Astrocyte (in vitro differentiated cells and primary cell): ENCODE measurements around the gene PPM1H.

Experiments
- EZH2 ChIP-seq: IDR thresholded peaks from 2 replicates; pipeline ENCODE4 v1.6.1; 2012; ENCODE audit warnings: mild to moderate bottlenecking, low read length, inconsistent platforms; ENCODE audit not compliant: insufficient read depth
- TF ChIP-seq, protein P1 (sequence below): IDR thresholded peaks from 2 replicates; pipeline ENCODE4 v1.5.1; 2011; ENCODE audit warnings: low read depth, mild to moderate bottlenecking, inconsistent platforms, low read length, moderate library complexity; ENCODE audit not compliant: insufficient read depth

DNA sequence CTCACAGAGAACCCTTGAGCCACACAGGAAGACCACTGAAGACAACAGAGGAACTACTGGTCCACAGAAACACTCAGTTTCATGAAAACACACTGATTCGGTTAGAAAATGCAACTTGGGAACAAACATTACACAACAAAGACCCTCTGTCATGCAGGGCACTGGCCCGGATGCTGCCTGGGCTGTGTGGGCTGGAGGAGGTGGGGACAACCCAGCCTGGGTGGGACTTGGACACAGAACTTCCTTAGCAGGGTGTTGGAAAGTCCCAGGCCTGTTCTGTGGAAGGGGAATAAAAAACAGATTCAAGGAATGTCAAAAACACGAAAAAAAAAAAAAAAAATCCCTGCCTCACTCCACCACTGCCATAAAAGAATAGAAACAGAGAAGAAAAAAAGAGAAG, 287.4 kb downstream of the PPM1H start:
- TF ChIP-seq EZH2: no peak
- TF ChIP-seq, protein P1, sequence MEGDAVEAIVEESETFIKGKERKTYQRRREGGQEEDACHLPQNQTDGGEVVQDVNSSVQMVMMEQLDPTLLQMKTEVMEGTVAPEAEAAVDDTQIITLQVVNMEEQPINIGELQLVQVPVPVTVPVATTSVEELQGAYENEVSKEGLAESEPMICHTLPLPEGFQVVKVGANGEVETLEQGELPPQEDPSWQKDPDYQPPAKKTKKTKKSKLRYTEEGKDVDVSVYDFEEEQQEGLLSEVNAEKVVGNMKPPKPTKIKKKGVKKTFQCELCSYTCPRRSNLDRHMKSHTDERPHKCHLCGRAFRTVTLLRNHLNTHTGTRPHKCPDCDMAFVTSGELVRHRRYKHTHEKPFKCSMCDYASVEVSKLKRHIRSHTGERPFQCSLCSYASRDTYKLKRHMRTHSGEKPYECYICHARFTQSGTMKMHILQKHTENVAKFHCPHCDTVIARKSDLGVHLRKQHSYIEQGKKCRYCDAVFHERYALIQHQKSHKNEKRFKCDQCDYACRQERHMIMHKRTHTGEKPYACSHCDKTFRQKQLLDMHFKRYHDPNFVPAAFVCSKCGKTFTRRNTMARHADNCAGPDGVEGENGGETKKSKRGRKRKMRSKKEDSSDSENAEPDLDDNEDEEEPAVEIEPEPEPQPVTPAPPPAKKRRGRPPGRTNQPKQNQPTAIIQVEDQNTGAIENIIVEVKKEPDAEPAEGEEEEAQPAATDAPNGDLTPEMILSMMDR: no peak
